Renal cortical epithelial cell (primary cell): ENCODE data around the gene PIGR. TPM values are rescaled to one million over a fixed set of nuclear protein-coding genes. Genes with fewer than 3 reads are reported as not detected.

Source experiments
- DNase-seq: peaks from one replicate; pipeline ENCODE4 v3.0.0-alpha.2; 2011; ENCODE audit warnings: low read depth
- total RNA-seq: library from RNA; depleted of rRNA; stranded (reverse); fragments of >200 nt; gene quantifications from 2 replicates; pipeline ENCODE4 v1.2.3, GENCODE V29; 2014

Gene PIGR
- total RNA-seq, 1 donor from 2014 or later: 15.7 TPM

GRCh38 chr1:206909883-206910318, 36.4 kb downstream of the PIGR start:
- DNase-seq: no peak

- DNase-seq: peak; percentile 84
These were observed 36.9 kb downstream of the PIGR start for GRCh38 chr1:206909161-206909882.

- DNase-seq: no peak
These were observed 38.2 kb downstream of the PIGR start for GRCh38 chr1:206908038-206908437.

GRCh38 chr1:206907304-206907991, 38.8 kb downstream of the PIGR start:
- no peak for DNase-seq

GRCh38 chr1:206905295-206906164, 40.7 kb downstream of the PIGR start:
- DNase-seq: peak; percentile 86

GRCh38 chr1:206904423-206905142, 41.7 kb downstream of the PIGR start:
- DNase-seq: no peak

GRCh38 chr1:206903687-206904086, 42.6 kb downstream of the PIGR start:
- no peak for DNase-seq

- no peak for DNase-seq
These were observed 43.6 kb downstream of the PIGR start for GRCh38 chr1:206902702-206903101.

GRCh38 chr1:206901944-206902343, 44.3 kb downstream of the PIGR start:
- DNase-seq: no peak

GRCh38 chr1:206900149-206900548, 46.1 kb downstream of the PIGR start:
- no peak for DNase-seq

GRCh38 chr1:206899717-206900116, 46.5 kb downstream of the PIGR start:
- no peak for DNase-seq

GRCh38 chr1:206898915-206899431, 47.3 kb downstream of the PIGR start:
- no peak for DNase-seq

- DNase-seq: peak; percentile 54
These were observed 48.0 kb downstream of the PIGR start for GRCh38 chr1:206898089-206898914.

- no peak for DNase-seq
These were observed 49.1 kb downstream of the PIGR start, which contains the start of gene IL24 for GRCh38 chr1:206897175-206897574. Gene IL24, plus strand, starts transcription at chr1:206897443. Its CDS starts 390 bp downstream, at chr1:206897833.

- no peak for DNase-seq
These were observed 50.0 kb downstream of the PIGR start for GRCh38 chr1:206896261-206896660.

- DNase-seq: no peak
These were observed 50.4 kb downstream of the PIGR start for GRCh38 chr1:206895837-206896242.

- no peak for DNase-seq
These were observed 50.9 kb downstream of the PIGR start for GRCh38 chr1:206895325-206895724.

- no peak for DNase-seq
These were observed 52.9 kb downstream of the PIGR start for GRCh38 chr1:206893380-206893779.

- DNase-seq: no peak
These were observed 53.8 kb downstream of the PIGR start for GRCh38 chr1:206892351-206892984.

GRCh38 chr1:206891412-206891811, 54.9 kb downstream of the PIGR start:
- no peak for DNase-seq
